ENCODE data around the gene SLC24A3.

The SLC24A3 gene

DNA sequence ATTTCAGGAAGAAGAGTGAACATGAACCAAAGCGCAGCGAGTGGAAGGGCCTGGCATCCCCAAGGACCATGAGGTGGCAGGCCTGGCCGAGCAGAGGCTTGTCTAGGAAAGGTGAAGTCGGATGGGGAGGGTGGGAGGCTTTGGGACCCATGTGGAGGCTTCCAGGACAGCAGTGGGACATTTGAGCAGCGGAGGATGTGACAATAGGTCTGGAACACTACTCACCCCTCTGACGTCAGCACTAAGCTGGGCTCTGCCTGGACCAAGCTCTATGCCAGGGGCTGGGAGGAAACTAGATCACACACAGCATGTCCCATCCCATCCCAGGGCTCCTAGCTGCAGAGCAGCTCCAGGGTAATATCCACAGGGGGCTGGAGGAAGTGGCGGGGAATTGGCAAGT lies 370.3 kb downstream of the SLC24A3 start:
- Histone ChIP-seq H3K4me2 (ENCODE audit: insufficient read depth, low read length, poor library complexity, severe bottlenecking) (no peak overlapping the region), H3K4me1 (ENCODE audit: control insufficient read depth in 2 of 2, insufficient read depth in 1 of 2, low read depth in 1 of 2, low read length in 2 of 2) (peaks cover 0 to 5% of the 10 kb centered on the region in 2 donors), H3K18ac (ENCODE audit: low read length) (no peak overlapping the region), H3K36me3 (replicated peaks in 1 of 2; ENCODE audit: control insufficient read depth in 2 of 2, insufficient read depth in 2 of 2, low read length in 2 of 2) (no peaks in the 10 kb centered on the region), H3K4me3 (ENCODE audit: low read length in 2 of 2) (no peak overlapping the region), H3K4ac (ENCODE audit: low read length) (no peak overlapping the region), H3K9ac (ENCODE audit: low read depth, low read length, poor library complexity) (no peak overlapping the region), H2BK5ac (ENCODE audit: low read length) (no peak overlapping the region), H2AK5ac (ENCODE audit: low read depth, low read length) (no peak overlapping the region), H3K27me3 (ENCODE audit: control insufficient read depth in 3 of 3, insufficient read depth in 3 of 3, low read depth in 1 of 3, low read length in 3 of 3) (no peaks in the 10 kb centered on the region), H3K79me1 (ENCODE audit: low read depth, low read length) (no peaks in the 10 kb centered on the region), H2BK12ac (ENCODE audit: low read length) (no peak overlapping the region), H3K14ac (ENCODE audit: low read length) (no peak overlapping the region), H2BK15ac (ENCODE audit: low read length) (peak overlapping the region; percentile 12), H3K9me3 (replicated peaks in 1 of 2; ENCODE audit: control insufficient read depth in 2 of 2, insufficient read depth in 1 of 2, low read depth in 1 of 2, low read length in 2 of 2) (no peaks in the 10 kb centered on the region), H4K91ac (ENCODE audit: low read depth, low read length, poor library complexity) (no peak overlapping the region), H2BK120ac (ENCODE audit: low read depth, low read length) (no peak overlapping the region), H3K23ac (ENCODE audit: low read depth, low read length, poor library complexity) (no peak overlapping the region), H3K27ac (replicated peaks; ENCODE audit: low read length) (no peak overlapping the region), H4K8ac (ENCODE audit: low read depth, low read length) (no peak overlapping the region), H2AFZ (ENCODE audit: low read length) (no peak overlapping the region)
- DNase-seq (ENCODE audit: low spot score): no peak
- WGBS, 2 donors (ENCODE audit: extremely low coverage in 2 of 2, insufficient read length in 2 of 2, insufficient replicate concordance in 1 of 2): no CpG with 5 or more reads among the region's 7 CpGs

DNA sequence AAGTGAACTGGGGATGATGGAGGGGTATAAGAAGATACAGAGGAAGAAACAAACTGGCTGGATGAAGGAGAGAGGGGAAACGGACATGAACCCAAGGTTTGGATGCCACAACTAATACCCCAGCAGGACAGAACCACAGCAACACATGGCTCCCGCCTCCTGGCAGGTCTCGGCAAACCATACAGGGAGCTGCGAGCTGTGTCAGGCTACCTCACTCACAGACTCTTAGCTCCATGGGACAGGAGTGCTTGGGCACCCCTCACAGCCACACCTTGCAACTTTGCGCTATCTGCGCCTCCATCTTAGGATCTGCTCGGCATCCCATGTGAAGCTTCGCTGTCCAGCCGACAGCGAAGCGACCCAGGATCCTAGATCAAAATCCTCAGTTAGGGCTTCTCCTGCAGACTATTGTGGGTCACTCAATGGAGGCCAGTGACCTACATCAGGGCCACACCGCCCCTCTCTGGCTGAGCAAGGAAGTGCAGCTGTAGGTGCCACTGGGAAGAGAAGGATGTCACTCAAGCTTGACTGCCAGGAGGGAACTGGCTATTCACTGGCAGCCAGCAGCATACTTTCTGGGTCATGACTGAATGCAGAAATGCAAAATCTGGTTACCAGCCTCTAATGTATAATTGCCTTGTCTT lies 371.2 kb downstream of the SLC24A3 start:
- Histone ChIP-seq H3K27me3 (ENCODE audit: control insufficient read depth in 3 of 3, insufficient read depth in 3 of 3, low read depth in 1 of 3, low read length in 3 of 3) (no peaks in the 10 kb centered on the region), H3K36me3 (replicated peaks in 1 of 2; ENCODE audit: control insufficient read depth in 2 of 2, insufficient read depth in 2 of 2, low read length in 2 of 2) (no peaks in the 10 kb centered on the region), H3K27ac (replicated peaks; ENCODE audit: low read length) (no peak overlapping the region), H3K4me3 (ENCODE audit: low read length in 2 of 2) (no peak overlapping the region), H4K8ac (ENCODE audit: low read depth, low read length) (no peak overlapping the region), H3K9ac (ENCODE audit: low read depth, low read length, poor library complexity) (no peak overlapping the region), H3K23ac (ENCODE audit: low read depth, low read length, poor library complexity) (no peak overlapping the region), H3K14ac (ENCODE audit: low read length) (no peak overlapping the region), H3K79me1 (ENCODE audit: low read depth, low read length) (no peaks in the 10 kb centered on the region), H2BK12ac (ENCODE audit: low read length) (no peak overlapping the region), H2AFZ (ENCODE audit: low read length) (no peak overlapping the region), H2BK120ac (ENCODE audit: low read depth, low read length) (no peak overlapping the region), H3K4ac (ENCODE audit: low read length) (no peak overlapping the region), H3K9me3 (replicated peaks in 1 of 2; ENCODE audit: control insufficient read depth in 2 of 2, insufficient read depth in 1 of 2, low read depth in 1 of 2, low read length in 2 of 2) (no peaks in the 10 kb centered on the region), H4K91ac (ENCODE audit: low read depth, low read length, poor library complexity) (no peak overlapping the region), H3K18ac (ENCODE audit: low read length) (peak overlapping the region; percentile 3), H3K4me1 (ENCODE audit: control insufficient read depth in 2 of 2, insufficient read depth in 1 of 2, low read depth in 1 of 2, low read length in 2 of 2) (peaks cover 0 to 5% of the 10 kb centered on the region in 2 donors), H2AK5ac (ENCODE audit: low read depth, low read length) (no peak overlapping the region), H2BK15ac (ENCODE audit: low read length) (no peak overlapping the region), H3K4me2 (ENCODE audit: insufficient read depth, low read length, poor library complexity, severe bottlenecking) (no peak overlapping the region), H2BK5ac (ENCODE audit: low read length) (no peak overlapping the region)
- DNase-seq (ENCODE audit: low spot score): peak; percentile 82
- no CpG with 5 or more reads among the region's 12 CpGs for WGBS, 2 donors (ENCODE audit: extremely low coverage in 2 of 2, insufficient read length in 2 of 2, insufficient replicate concordance in 1 of 2)

DNA sequence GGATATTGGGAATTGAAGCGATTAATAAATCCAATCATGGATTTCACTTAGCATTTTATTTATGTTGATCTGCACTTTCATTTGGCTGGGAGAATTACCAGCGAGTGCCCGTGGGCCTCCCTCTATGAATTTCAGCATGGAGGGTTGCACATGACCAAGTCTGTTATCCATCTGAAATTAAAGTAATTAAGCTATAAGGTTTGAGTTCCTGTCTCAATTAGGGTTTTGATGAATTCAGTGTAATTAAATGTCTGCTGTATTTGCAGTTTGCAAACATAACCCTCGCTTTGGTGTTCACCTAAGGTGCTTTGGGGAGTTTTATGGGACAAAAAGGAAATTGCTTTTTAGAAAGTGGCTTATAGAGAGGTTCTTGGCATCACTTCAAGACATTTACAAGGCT lies 375.8 kb downstream of the SLC24A3 start:
- no peak overlapping the region for H3K14ac ChIP-seq (ENCODE audit: low read length)
- no peaks in the 10 kb centered on the region for H3K79me1 ChIP-seq (ENCODE audit: low read depth, low read length)
- H3K4me1 ChIP-seq (ENCODE audit: control insufficient read depth in 2 of 2, insufficient read depth in 1 of 2, low read depth in 1 of 2, low read length in 2 of 2): peaks cover 0 to 3% of the 10 kb centered on the region in 2 donors
- no peak overlapping the region for H2AK5ac ChIP-seq (ENCODE audit: low read depth, low read length)
- no peak overlapping the region for H3K4me2 ChIP-seq (ENCODE audit: insufficient read depth, low read length, poor library complexity, severe bottlenecking)
- H2BK5ac ChIP-seq (ENCODE audit: low read length): no peak overlapping the region
- H3K27me3 ChIP-seq (ENCODE audit: control insufficient read depth in 3 of 3, insufficient read depth in 3 of 3, low read depth in 1 of 3, low read length in 3 of 3): no peaks in the 10 kb centered on the region
- H2BK120ac ChIP-seq (ENCODE audit: low read depth, low read length): no peak overlapping the region
- H2BK12ac ChIP-seq (ENCODE audit: low read length): no peak overlapping the region
- no peak overlapping the region for H2AFZ ChIP-seq (ENCODE audit: low read length)
- H3K18ac ChIP-seq (ENCODE audit: low read length): no peak overlapping the region
- H4K8ac ChIP-seq (ENCODE audit: low read depth, low read length): no peak overlapping the region
- no peak overlapping the region for H4K91ac ChIP-seq (ENCODE audit: low read depth, low read length, poor library complexity)
- H3K4me3 ChIP-seq (ENCODE audit: low read length in 2 of 2): no peak overlapping the region
- no peaks in the 10 kb centered on the region for H3K9me3 ChIP-seq (replicated peaks in 1 of 2; ENCODE audit: control insufficient read depth in 2 of 2, insufficient read depth in 1 of 2, low read depth in 1 of 2, low read length in 2 of 2)
- no peak overlapping the region for H2BK15ac ChIP-seq (ENCODE audit: low read length)
- no peak overlapping the region for H3K23ac ChIP-seq (ENCODE audit: low read depth, low read length, poor library complexity)
- H3K4ac ChIP-seq (ENCODE audit: low read length): no peak overlapping the region
- WGBS, 2 donors (ENCODE audit: extremely low coverage in 2 of 2, insufficient read length in 2 of 2, insufficient replicate concordance in 1 of 2): no CpG with 5 or more reads among the region's 4 CpGs
- no peak overlapping the region for H3K9ac ChIP-seq (ENCODE audit: low read depth, low read length, poor library complexity)
- no peaks in the 10 kb centered on the region for H3K36me3 ChIP-seq (replicated peaks in 1 of 2; ENCODE audit: control insufficient read depth in 2 of 2, insufficient read depth in 2 of 2, low read length in 2 of 2)
- no peak overlapping the region for H3K27ac ChIP-seq (replicated peaks; ENCODE audit: low read length)
- DNase-seq (ENCODE audit: low spot score): no peak

DNA sequence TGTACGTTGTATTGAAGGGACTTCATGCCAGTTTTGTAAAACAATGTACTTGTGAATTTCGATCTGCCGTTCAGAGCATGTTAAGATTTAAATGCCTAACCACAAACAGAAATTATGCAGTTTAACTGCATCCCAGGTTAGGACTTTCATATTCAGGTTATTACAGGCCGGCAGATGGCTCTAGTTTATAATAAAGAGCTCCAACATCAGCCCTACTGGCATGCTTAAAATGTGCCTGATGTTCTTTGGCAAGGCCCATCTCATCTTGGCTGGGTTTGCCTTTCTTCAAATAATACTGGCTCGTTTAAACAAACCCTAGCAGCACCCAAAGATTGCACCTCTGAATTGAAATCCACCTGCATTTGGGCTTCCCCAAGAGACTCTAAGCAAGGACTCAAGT lies 376.3 kb downstream of the SLC24A3 start:
- Histone ChIP-seq H3K9ac (ENCODE audit: low read depth, low read length, poor library complexity) (no peak overlapping the region), H3K27me3 (ENCODE audit: control insufficient read depth in 3 of 3, insufficient read depth in 3 of 3, low read depth in 1 of 3, low read length in 3 of 3) (no peaks in the 10 kb centered on the region), H2AFZ (ENCODE audit: low read length) (no peak overlapping the region), H3K36me3 (replicated peaks in 1 of 2; ENCODE audit: control insufficient read depth in 2 of 2, insufficient read depth in 2 of 2, low read length in 2 of 2) (no peaks in the 10 kb centered on the region), H3K4me1 (ENCODE audit: control insufficient read depth in 2 of 2, insufficient read depth in 1 of 2, low read depth in 1 of 2, low read length in 2 of 2) (no peaks in the 10 kb centered on the region), H2BK120ac (ENCODE audit: low read depth, low read length) (no peak overlapping the region), H3K18ac (ENCODE audit: low read length) (no peak overlapping the region), H4K8ac (ENCODE audit: low read depth, low read length) (no peak overlapping the region), H3K4me2 (ENCODE audit: insufficient read depth, low read length, poor library complexity, severe bottlenecking) (no peak overlapping the region), H3K4me3 (ENCODE audit: low read length in 2 of 2) (no peak overlapping the region), H4K91ac (ENCODE audit: low read depth, low read length, poor library complexity) (no peak overlapping the region), H2BK5ac (ENCODE audit: low read length) (no peak overlapping the region), H3K4ac (ENCODE audit: low read length) (no peak overlapping the region), H3K23ac (ENCODE audit: low read depth, low read length, poor library complexity) (no peak overlapping the region), H2BK12ac (ENCODE audit: low read length) (no peak overlapping the region), H3K14ac (ENCODE audit: low read length) (no peak overlapping the region), H3K27ac (replicated peaks; ENCODE audit: low read length) (no peak overlapping the region), H3K9me3 (replicated peaks in 1 of 2; ENCODE audit: control insufficient read depth in 2 of 2, insufficient read depth in 1 of 2, low read depth in 1 of 2, low read length in 2 of 2) (no peaks in the 10 kb centered on the region), H2AK5ac (ENCODE audit: low read depth, low read length) (no peak overlapping the region), H2BK15ac (ENCODE audit: low read length) (no peak overlapping the region), H3K79me1 (ENCODE audit: low read depth, low read length) (no peaks in the 10 kb centered on the region)
- no peak for DNase-seq (ENCODE audit: low spot score)
- WGBS, 2 donors (ENCODE audit: extremely low coverage in 2 of 2, insufficient read length in 2 of 2, insufficient replicate concordance in 1 of 2): no CpG with 5 or more reads among the region's 5 CpGs
